ENCODE results near the gene PRSS53. TPM values are rescaled to one million over a fixed set of nuclear protein-coding genes. Genes with fewer than 3 reads are reported as not detected.

Gene PRSS53
- total and polyA plus RNA-seq, 7 experiments from 2014 or later, result 0.46 to 7.2 (median 6.0) TPM

- ATAC-seq (no peak), DNase-seq (no peak)
- Histone ChIP-seq H3K4me3 (ENCODE audit: low read length) (no peak overlapping the region), H3K27ac (ENCODE audit: low read depth, low read length) (no peak overlapping the region), H3K4me1 (ENCODE audit: control insufficient read depth in 2 of 2, insufficient read depth in 2 of 2, low read length in 2 of 2) (no peaks in the 10 kb centered on the region), H3K9me3 (ENCODE audit: control insufficient read depth in 2 of 3, low read length in 3 of 3) (no peaks in the 10 kb centered on the region), H3K27me3 (ENCODE audit: control insufficient read depth in 2 of 2, insufficient read depth in 2 of 2, low read length in 2 of 2) (no peaks in the 10 kb centered on the region), H3K36me3 (ENCODE audit: control insufficient read depth in 2 of 3, insufficient read depth in 3 of 3, low read length in 3 of 3) (peaks cover 0 to 88% (median under 1%) of the 10 kb centered on the region in 3 experiments)
- CTCF ChIA-PET, result interaction anchor here (1.1 kb wide), 1 partner anchor 59 kb away, joined by 4 read pairs; no protein-coding TSS in a partner anchor
- intact Hi-C loops (cut with micrococcal nuclease), result no loop called here
- Mint-ChIP-seq H3K9me3 (no peaks in the 10 kb centered on the region), H3K27ac (peak overlapping the region in 2 of 9 donors; percentile 25 to 76), H3K4me1 (peaks cover 6 to 24% (median 16%) of the 10 kb centered on the region in 7 donors), H3K4me3 (no peak overlapping the region), H3K36me3 (peaks cover 0 to 14% (median 3%) of the 10 kb centered on the region in 5 donors), H3K27me3 (no peaks in the 10 kb centered on the region)
- POLR2A ChIA-PET, result interaction anchor here (0.5 to 2.2 kb wide), 2 partner anchors 10 to 35 kb away, joined by 5 to 7 read pairs; partner anchors contain the start of genes ZNF646 and ZNF668
Observed at GRCh38 chr16:31083981-31084380, 4.8 kb downstream of the PRSS53 start.

DNA sequence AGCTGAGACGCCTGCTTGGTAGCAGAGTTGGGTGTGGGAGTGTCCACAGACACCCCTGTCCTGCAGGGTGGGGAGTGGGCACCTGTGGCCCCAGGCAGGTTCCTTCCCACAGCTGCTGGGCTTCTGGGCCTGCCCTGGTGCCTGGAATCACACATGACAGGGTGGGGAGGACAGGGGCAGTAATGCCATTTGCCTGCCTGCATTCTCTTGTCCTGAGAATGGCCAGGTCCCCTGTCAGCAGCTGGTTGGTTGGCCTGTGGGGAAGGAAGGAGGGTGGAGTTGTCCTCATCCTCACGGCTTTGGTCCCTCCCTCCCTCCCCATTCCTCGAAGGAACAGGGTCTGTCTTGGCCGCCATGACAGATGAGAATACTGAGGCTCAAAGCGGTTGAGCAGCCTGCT lies 5.2 kb downstream of the PRSS53 start:
- Mint-ChIP-seq H3K27ac (peak overlapping the region in 3 of 9 donors; percentile 21 to 76 (median 25)), H3K4me1 (peaks cover 6 to 28% (median 19%) of the 10 kb centered on the region in 7 donors), H3K27me3 (no peaks in the 10 kb centered on the region), H3K9me3 (no peaks in the 10 kb centered on the region), H3K4me3 (no peak overlapping the region), H3K36me3 (peaks cover 0 to 17% (median 3%) of the 10 kb centered on the region in 5 donors)
- H3K9me3 ChIP-seq (ENCODE audit: control insufficient read depth in 2 of 3, low read length in 3 of 3), result no peaks in the 10 kb centered on the region
- no peaks in the 10 kb centered on the region for H3K4me1 ChIP-seq (ENCODE audit: control insufficient read depth in 2 of 2, insufficient read depth in 2 of 2, low read length in 2 of 2)
- H3K27me3 ChIP-seq (ENCODE audit: control insufficient read depth in 2 of 2, insufficient read depth in 2 of 2, low read length in 2 of 2), result no peaks in the 10 kb centered on the region
- H3K4me3 ChIP-seq (ENCODE audit: low read length), result no peak overlapping the region
- DNase-seq, result no peak
- POLR2A ChIA-PET, result interaction anchor here (2.2 kb wide), 1 partner anchor 10 kb away, joined by 7 read pairs; the partner anchor contains the start of genes ZNF646 and ZNF668
- H3K27ac ChIP-seq (ENCODE audit: low read depth, low read length), result no peak overlapping the region
- CTCF ChIA-PET, result no interaction called here
- peaks cover 0 to 89% (median 4%) of the 10 kb centered on the region in 3 experiments for H3K36me3 ChIP-seq (ENCODE audit: control insufficient read depth in 2 of 3, insufficient read depth in 3 of 3, low read length in 3 of 3)
- no peak for ATAC-seq
- intact Hi-C loops (cut with micrococcal nuclease), result no loop called here

- Mint-ChIP-seq H3K4me3 (no peak overlapping the region), H3K36me3 (peaks cover 0 to 21% (median 4%) of the 10 kb centered on the region in 5 donors), H3K27ac (peak overlapping the region in 1 of 9 donors; percentile 21), H3K9me3 (no peaks in the 10 kb centered on the region), H3K4me1 (peaks cover 7 to 33% (median 20%) of the 10 kb centered on the region in 7 donors), H3K27me3 (no peaks in the 10 kb centered on the region)
- no peaks in the 10 kb centered on the region for H3K4me1 ChIP-seq (ENCODE audit: control insufficient read depth in 2 of 2, insufficient read depth in 2 of 2, low read length in 2 of 2)
- no peak overlapping the region for H3K27ac ChIP-seq (ENCODE audit: low read depth, low read length)
- peaks cover 0 to 89% (median 9%) of the 10 kb centered on the region in 3 experiments for H3K36me3 ChIP-seq (ENCODE audit: control insufficient read depth in 2 of 3, insufficient read depth in 3 of 3, low read length in 3 of 3)
- H3K9me3 ChIP-seq (ENCODE audit: control insufficient read depth in 2 of 3, low read length in 3 of 3), result no peaks in the 10 kb centered on the region
- no peaks in the 10 kb centered on the region for H3K27me3 ChIP-seq (ENCODE audit: control insufficient read depth in 2 of 2, insufficient read depth in 2 of 2, low read length in 2 of 2)
- intact Hi-C loops (cut with micrococcal nuclease), result no loop called here
- ChIA-PET POLR2A (interaction anchor here (2.2 kb wide), 1 partner anchor 9 kb away, joined by 7 read pairs; the partner anchor contains the start of genes ZNF646 and ZNF668), CTCF (no interaction called here)
- DNase-seq (no peak), ATAC-seq (no peak)
- H3K4me3 ChIP-seq (ENCODE audit: low read length), result no peak overlapping the region
Observed at GRCh38 chr16:31083081-31083480, 5.7 kb downstream of the PRSS53 start.

DNA sequence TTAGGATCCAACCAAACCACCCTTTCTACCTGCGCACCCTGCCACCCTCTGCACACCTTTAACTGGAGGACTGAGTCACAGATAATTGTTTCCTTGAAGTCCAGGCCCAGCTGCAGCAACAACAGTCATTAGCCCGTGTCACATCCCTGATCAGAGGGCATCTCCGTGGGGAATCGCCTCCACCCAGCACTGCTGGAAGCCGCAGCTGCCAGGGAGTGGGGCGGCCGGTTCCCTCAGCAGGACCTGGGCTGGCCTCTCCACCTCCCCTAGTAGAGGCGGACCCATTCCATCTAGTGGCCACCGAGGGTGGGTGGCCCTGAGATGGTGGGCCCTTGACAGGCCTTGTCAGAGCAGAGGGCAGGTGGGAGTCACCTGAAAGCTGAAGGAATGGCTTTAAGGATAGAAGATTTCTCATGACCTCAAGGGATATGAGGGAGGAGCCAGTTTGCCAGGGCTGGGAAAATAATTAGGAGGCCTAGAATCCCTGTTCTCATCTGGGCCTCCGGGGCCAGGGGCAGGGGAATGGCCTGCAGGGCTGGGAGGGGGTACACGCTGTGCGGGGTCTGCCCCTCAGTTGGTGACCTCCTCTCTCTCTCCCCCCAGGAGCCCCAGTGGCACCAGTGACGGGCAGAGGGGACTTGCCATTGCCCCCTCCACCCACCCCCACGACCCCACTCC lies 6.2 kb downstream of the PRSS53 start:
- ChIA-PET POLR2A (no interaction called here), CTCF (no interaction called here)
- H3K4me3 ChIP-seq (ENCODE audit: low read length), result no peak overlapping the region
- no peaks in the 10 kb centered on the region for H3K27me3 ChIP-seq (ENCODE audit: control insufficient read depth in 2 of 2, insufficient read depth in 2 of 2, low read length in 2 of 2)
- H3K27me3 Mint-ChIP-seq, result no peaks in the 10 kb centered on the region
- peaks cover 0 to 92% (median 15%) of the 10 kb centered on the region in 3 experiments for H3K36me3 ChIP-seq (ENCODE audit: control insufficient read depth in 2 of 3, insufficient read depth in 3 of 3, low read length in 3 of 3)
- H3K9me3 Mint-ChIP-seq, result no peaks in the 10 kb centered on the region
- no peaks in the 10 kb centered on the region for H3K4me1 ChIP-seq (ENCODE audit: control insufficient read depth in 2 of 2, insufficient read depth in 2 of 2, low read length in 2 of 2)
- DNase-seq, result no peak
- no peak overlapping the region for H3K27ac ChIP-seq (ENCODE audit: low read depth, low read length)
- peaks cover 8 to 39% (median 20%) of the 10 kb centered on the region in 7 donors for H3K4me1 Mint-ChIP-seq
- H3K9me3 ChIP-seq (ENCODE audit: control insufficient read depth in 2 of 3, low read length in 3 of 3), result no peaks in the 10 kb centered on the region
- H3K36me3 Mint-ChIP-seq, result peaks cover 0 to 27% (median 10%) of the 10 kb centered on the region in 5 donors
- no peak for ATAC-seq
- H3K27ac Mint-ChIP-seq, result peak overlapping the region in 4 of 9 donors; percentile 43 to 74 (median 56)
- intact Hi-C loops (cut with micrococcal nuclease), result no loop called here
- H3K4me3 Mint-ChIP-seq, result peak overlapping the region in 1 of 10 donors; percentile 53

GRCh38 chr16:31081428-31082351 lies 7.1 kb downstream of the PRSS53 start:
- Mint-ChIP-seq H3K27me3 (no peaks in the 10 kb centered on the region), H3K9me3 (no peaks in the 10 kb centered on the region), H3K27ac (peak overlapping the region in 4 of 9 donors; percentile 43 to 74 (median 56)), H3K4me3 (peak overlapping the region in 1 of 10 donors; percentile 53), H3K36me3 (peaks cover 0 to 32% (median 11%) of the 10 kb centered on the region in 5 donors), H3K4me1 (peaks cover 8 to 41% (median 20%) of the 10 kb centered on the region in 7 donors)
- intact Hi-C loops (cut with micrococcal nuclease), result no loop called here
- peaks cover 0 to 99% (median 17%) of the 10 kb centered on the region in 3 experiments for H3K36me3 ChIP-seq (ENCODE audit: control insufficient read depth in 2 of 3, insufficient read depth in 3 of 3, low read length in 3 of 3)
- H3K27me3 ChIP-seq (ENCODE audit: control insufficient read depth in 2 of 2, insufficient read depth in 2 of 2, low read length in 2 of 2), result no peaks in the 10 kb centered on the region
- POLR2A ChIA-PET, result no interaction called here
- no peak overlapping the region for H3K27ac ChIP-seq (ENCODE audit: low read depth, low read length)
- ATAC-seq (no peak), DNase-seq (no peak)
- CTCF ChIA-PET, result no interaction called here
- H3K9me3 ChIP-seq (ENCODE audit: control insufficient read depth in 2 of 3, low read length in 3 of 3), result no peaks in the 10 kb centered on the region
- no peaks in the 10 kb centered on the region for H3K4me1 ChIP-seq (ENCODE audit: control insufficient read depth in 2 of 2, insufficient read depth in 2 of 2, low read length in 2 of 2)
- H3K4me3 ChIP-seq (ENCODE audit: low read length), result no peak overlapping the region

- H3K4me3 ChIP-seq (ENCODE audit: low read length), result no peak overlapping the region
- intact Hi-C loops (cut with micrococcal nuclease), result no loop called here
- ATAC-seq (no peak), DNase-seq (no peak)
- Mint-ChIP-seq H3K27me3 (no peaks in the 10 kb centered on the region), H3K4me3 (no peak overlapping the region), H3K27ac (peak overlapping the region in 1 of 9 donors; percentile 36), H3K9me3 (no peaks in the 10 kb centered on the region), H3K36me3 (peaks cover 0 to 38% (median 11%) of the 10 kb centered on the region in 5 donors), H3K4me1 (peaks cover 9 to 41% (median 25%) of the 10 kb centered on the region in 7 donors)
- no peaks in the 10 kb centered on the region for H3K27me3 ChIP-seq (ENCODE audit: control insufficient read depth in 2 of 2, insufficient read depth in 2 of 2, low read length in 2 of 2)
- POLR2A ChIA-PET, result interaction anchor here (0.6 to 2.0 kb wide), 3 partner anchors 99 to 1265 kb away, joined by 3 to 6 read pairs (median 4); partner anchors contain the start of gene FUS
- H3K36me3 ChIP-seq (ENCODE audit: control insufficient read depth in 2 of 3, insufficient read depth in 3 of 3, low read length in 3 of 3), result peaks cover 0 to 98% (median 17%) of the 10 kb centered on the region in 3 experiments
- H3K4me1 ChIP-seq (ENCODE audit: control insufficient read depth in 2 of 2, insufficient read depth in 2 of 2, low read length in 2 of 2), result no peaks in the 10 kb centered on the region
- no peak overlapping the region for H3K27ac ChIP-seq (ENCODE audit: low read depth, low read length)
- H3K9me3 ChIP-seq (ENCODE audit: control insufficient read depth in 2 of 3, low read length in 3 of 3), result no peaks in the 10 kb centered on the region
- CTCF ChIA-PET, result no interaction called here
Observed at GRCh38 chr16:31080756-31081419, 7.9 kb downstream of the PRSS53 start.

All from naive thymus-derived CD4-positive, alpha-beta T cell (primary cell).